Fibroblast of skin of right biceps (primary cell): Measurements from ENCODE around the gene AKAP12.
"Not testable (repeated sequence)": the region's sequence is repeated elsewhere in the genome, so short reads cannot be mapped to it uniquely, and the experiment has no call there.

Source experiments
- DNase-seq: peaks from one replicate; pipeline ENCODE4 v3.0.0-alpha.2; 2013

Gene AKAP12

DNA sequence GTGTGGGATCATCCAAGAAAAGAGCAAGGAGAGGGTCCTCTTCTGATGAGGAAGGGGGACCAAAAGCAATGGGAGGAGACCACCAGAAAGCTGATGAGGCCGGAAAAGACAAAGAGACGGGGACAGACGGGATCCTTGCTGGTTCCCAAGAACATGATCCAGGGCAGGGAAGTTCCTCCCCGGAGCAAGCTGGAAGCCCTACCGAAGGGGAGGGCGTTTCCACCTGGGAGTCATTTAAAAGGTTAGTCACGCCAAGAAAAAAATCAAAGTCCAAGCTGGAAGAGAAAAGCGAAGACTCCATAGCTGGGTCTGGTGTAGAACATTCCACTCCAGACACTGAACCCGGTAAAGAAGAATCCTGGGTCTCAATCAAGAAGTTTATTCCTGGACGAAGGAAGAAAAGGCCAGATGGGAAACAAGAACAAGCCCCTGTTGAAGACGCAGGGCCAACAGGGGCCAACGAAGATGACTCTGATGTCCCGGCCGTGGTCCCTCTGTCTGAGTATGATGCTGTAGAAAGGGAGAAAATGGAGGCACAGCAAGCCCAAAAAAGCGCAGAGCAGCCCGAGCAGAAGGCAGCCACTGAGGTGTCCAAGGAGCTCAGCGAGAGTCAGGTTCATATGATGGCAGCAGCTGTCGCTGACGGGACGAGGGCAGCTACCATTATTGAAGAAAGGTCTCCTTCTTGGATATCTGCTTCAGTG is 110.8 kb downstream of the AKAP12 start:
- DNase-seq: no peak

DNA sequence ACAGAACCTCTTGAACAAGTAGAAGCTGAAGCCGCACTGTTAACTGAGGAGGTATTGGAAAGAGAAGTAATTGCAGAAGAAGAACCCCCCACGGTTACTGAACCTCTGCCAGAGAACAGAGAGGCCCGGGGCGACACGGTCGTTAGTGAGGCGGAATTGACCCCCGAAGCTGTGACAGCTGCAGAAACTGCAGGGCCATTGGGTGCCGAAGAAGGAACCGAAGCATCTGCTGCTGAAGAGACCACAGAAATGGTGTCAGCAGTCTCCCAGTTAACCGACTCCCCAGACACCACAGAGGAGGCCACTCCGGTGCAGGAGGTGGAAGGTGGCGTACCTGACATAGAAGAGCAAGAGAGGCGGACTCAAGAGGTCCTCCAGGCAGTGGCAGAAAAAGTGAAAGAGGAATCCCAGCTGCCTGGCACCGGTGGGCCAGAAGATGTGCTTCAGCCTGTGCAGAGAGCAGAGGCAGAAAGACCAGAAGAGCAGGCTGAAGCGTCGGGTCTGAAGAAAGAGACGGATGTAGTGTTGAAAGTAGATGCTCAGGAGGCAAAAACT is 111.5 kb downstream of the AKAP12 start:
- DNase-seq: no peak

DNA sequence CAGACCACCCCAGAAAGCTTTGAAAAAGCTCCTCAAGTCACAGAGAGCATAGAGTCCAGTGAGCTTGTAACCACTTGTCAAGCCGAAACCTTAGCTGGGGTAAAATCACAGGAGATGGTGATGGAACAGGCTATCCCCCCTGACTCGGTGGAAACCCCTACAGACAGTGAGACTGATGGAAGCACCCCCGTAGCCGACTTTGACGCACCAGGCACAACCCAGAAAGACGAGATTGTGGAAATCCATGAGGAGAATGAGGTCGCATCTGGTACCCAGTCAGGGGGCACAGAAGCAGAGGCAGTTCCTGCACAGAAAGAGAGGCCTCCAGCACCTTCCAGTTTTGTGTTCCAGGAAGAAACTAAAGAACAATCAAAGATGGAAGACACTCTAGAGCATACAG is 112.0 kb downstream of the AKAP12 start:
- no peak for DNase-seq

DNA sequence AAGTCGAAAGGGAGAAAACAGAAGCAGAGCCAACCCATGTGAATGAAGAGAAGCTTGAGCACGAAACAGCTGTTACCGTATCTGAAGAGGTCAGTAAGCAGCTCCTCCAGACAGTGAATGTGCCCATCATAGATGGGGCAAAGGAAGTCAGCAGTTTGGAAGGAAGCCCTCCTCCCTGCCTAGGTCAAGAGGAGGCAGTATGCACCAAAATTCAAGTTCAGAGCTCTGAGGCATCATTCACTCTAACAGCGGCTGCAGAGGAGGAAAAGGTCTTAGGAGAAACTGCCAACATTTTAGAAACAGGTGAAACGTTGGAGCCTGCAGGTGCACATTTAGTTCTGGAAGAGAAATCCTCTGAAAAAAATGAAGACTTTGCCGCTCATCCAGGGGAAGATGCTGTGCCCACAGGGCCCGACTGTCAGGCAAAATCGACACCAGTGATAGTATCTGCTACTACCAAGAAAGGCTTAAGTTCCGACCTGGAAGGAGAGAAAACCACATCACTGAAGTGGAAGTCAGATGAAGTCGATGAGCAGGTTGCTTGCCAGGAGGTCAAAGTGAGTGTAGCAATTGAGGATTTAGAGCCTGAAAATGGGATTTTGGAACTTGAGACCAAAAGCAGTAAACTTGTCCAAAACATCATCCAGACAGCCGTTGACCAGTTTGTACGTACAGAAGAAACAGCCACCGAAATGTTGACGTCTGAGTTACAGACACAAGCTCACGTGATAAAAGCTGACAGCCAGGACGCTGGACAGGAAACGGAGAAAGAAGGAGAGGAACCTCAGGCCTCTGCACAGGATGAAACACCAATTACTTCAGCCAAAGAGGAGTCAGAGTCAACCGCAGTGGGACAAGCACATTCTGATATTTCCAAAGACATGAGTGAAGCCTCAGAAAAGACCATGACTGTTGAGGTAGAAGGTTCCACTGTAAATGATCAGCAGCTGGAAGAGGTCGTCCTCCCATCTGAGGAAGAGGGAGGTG is 112.9 kb downstream of the AKAP12 start:
- no peak for DNase-seq

DNA sequence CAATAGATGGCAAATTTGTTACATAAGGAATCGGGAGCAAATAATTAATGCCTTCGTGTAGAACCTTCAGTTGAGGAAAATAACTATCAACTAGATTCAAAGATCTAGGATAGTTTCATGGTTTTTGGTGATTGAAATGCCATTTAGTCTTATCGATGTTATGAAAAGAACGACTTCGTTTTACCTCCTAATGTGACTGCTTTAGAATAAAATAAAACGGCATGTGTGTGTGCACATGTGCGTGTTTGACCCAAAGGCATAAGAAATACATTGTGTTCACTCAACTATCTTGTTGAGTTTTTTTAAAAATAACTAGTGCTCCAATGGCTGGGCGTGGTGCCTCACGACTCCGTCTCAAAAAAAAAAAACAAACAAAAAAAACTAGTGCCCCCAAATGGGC is 114.0 kb downstream of the AKAP12 start:
- DNase-seq: no peak

DNA sequence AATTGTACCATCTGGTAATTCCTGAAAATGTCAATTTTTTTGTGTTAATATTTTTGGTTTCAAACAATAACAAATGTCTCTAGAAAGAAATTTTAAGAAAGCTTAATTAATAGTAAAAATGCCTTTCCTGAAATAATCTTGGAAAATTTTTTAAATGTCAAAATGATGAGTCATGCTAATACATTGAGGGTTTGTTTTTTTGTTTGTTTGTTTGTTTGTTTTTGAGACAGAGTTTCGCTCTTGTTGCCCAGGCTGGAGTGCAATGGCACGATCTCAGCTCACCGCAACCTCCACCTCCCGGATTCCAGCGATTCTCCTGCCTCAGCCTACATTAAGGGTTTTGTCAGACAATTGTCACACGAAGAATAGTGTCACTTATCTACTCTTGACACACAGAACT is 117.2 kb downstream of the AKAP12 start:
- not testable (repeated sequence) for DNase-seq

DNA sequence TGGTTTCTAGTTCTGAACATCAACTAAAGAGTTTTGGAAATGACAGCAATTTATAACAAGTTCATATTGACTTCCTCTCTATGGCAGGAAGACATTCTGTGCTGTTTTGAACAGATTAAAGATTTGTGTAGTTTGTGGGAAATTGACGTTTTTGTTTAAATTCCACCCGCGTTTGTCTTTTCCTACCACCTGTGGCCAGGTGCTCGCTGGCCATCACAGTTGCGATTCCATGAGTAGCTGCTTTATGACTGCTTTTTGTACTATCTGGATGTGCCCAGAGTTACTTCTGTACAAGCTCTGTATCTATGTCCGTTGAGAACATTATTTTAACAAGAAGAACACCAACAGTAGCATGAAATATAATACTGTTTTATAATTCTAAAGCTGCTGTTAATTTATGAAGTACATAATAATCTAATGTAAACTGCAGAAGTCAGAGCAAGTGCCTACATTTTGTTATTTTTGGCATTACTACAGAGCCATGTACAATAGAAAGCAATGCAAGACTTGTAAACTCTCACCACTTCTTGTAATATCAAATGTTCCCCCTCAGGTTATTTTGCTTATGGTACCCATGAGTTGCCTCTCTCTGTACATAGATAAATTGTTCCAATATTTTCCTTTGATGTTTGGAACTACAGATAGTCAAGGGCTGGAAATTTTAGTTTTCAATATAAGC is 118.1 kb downstream of the AKAP12 start:
- no peak for DNase-seq

DNA sequence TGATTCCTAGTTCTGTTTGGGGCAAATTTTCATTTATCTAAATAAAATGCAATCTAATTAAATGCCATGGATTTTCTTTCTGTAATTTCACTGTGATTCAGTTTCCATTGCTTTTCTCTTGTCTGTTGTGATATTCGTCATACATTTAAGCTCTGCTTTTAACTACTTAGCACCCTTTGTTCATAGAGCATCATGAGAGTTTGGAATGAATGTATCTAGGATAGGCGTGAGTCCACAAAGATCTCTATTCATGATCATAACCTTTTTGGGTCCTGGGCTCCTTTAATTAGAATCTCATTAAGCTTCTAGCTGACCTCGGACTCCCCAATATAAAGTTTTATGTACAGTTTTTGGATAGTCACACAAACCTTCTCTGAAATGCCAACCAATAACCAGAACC is 118.7 kb downstream of the AKAP12 start:
- no peak for DNase-seq

DNA sequence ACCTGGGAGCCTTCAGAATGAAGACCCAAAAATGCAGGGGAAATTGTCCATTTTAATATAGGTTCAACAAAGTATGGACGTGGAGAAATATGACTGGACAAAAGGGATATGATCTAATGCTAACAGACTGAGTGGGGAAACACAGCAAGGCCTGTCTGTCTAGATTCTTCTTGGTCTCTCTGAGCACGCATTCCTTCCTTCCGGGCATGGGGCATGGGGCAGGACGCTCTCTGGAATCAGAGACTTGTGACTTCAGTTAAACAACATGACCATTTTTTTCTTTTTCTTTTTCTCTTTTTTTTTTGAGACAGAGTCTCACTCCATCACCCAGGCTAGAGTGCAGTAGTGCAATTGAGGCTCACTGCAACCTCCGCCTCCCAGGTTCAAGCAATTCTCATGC is 119.7 kb downstream of the AKAP12 start:
- no peak for DNase-seq

DNA sequence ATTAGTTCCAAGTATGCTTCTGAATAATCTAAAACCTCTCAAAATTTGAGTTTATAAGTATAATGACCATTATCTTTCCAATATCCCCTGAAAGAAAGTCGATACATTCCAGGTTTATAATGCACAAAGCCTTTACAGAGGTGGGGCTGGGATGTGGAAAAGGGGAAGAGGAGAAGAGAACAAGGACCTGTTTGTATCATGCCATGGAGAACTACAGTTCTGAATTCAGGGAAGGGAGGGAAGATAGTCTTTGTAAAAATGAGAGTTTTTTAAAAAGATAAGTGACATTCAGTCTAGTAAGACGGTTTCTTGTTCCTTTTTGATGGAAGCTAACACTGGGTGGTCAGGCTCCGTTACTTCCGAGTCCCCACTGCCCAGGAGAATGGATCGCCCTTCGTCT is 125.5 kb downstream of the AKAP12 start:
- no peak for DNase-seq

DNA sequence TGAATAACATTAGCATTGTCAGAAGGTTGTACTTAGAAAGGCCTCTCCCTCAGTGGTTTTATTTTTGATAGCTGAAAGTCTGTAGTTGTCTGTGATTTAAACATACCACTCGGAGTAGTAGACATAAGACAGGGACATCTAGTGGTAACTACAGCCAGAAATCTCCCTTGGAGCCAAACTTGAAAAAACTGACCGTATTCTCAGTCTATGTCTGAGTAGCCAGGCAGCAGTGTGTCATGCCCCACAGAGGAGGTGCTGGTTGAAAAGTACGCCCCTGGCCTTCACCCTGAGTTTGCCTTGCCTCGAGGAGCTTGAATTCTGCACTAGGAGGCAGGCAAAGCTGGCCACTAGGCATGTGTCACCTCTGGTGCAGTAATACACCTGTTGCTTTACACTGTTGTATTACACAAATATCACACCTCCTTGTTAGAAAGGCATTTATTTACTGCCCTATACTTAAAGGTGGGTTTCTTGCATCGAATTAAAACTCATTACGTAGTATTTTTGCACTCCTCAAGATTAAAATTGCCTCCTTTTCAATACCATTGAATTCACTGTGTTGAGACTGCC is 130.8 kb downstream of the AKAP12 start:
- DNase-seq: no peak

DNA sequence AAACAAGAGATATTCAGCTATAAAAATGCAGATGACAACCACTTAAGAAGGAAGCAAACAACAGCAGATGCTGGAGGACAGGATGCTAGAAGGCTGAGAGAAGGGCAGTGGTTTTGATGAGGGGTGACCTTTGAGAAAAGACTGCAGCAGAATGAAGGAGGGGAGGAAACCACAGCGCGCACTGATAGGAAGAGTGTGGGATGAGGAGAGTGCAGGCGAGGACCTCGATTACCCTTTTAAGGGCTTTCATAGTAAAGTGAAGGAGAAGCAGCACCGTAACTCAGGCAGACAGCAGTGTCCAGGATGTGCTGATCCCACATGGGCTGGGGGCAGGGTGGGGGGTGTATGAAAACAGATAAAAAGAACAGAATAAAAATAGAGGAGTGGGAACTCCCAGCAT is 132.4 kb downstream of the AKAP12 start:
- no peak for DNase-seq

DNA sequence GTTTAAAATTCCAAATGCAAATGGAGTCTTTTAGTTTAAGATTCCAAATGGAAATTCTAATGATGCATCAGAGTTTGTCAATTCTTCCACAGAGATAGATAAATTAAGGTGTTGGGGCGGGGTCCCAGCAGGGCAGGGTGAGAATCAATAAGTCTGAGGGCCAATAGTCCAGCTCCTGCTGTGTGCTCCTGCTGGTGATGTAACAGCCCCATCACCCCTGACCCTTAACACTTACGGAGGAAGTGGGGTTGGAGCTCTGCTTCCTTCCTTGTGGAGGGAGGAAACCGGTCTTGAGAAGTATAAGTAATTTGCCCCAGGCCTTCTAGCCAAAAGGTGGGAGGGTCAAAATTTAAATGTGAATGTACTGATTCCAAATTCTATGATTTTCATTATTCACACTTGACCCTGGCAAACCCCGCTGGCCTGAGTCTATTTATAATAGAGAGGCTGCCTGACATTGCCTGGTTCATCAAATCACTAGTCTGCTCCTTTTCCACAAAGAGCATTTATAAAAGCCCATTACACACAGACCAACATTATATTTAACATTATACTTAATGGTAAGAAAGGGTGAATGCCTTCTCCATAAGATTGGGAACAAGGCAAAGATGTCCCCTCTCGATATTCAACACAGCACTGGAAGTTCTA is 134.4 kb downstream of the AKAP12 start:
- no peak for DNase-seq

DNA sequence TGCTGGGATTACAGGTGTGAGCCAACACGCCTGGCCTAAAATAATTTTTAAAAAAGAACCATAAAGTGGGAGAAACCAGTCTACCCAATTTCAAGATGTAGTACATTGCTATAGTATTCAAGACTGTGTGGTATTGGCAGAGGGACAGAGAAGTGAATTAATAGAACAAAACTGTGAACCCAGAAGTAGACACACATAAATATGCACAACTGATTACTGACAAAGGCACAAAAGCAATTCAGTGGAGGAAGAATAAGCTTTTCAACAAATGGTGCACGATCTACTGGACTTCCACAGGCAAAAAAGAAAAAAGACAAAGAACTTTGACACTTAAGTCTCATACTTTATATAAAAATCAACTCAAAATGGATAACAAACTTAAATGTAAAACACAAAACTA is 136.1 kb downstream of the AKAP12 start:
- no peak for DNase-seq

DNA sequence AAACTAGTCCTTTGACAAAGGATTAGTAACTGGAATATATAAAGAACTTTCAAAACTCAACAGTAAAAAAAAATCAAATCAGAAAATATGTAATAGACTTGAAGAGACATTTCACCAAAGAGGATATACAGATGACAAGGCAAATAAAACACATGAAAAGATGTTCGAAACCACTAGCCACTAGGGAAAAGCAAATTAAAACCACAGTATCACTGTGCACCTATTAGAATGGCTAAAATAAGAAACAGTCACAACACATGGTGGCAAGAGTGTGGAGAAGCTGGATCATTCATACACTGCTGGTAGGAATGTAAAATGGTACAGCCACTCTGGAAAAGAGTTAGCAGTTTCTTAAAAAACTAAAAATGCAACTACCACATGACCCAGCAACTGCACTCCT is 136.7 kb downstream of the AKAP12 start:
- DNase-seq: no peak

DNA sequence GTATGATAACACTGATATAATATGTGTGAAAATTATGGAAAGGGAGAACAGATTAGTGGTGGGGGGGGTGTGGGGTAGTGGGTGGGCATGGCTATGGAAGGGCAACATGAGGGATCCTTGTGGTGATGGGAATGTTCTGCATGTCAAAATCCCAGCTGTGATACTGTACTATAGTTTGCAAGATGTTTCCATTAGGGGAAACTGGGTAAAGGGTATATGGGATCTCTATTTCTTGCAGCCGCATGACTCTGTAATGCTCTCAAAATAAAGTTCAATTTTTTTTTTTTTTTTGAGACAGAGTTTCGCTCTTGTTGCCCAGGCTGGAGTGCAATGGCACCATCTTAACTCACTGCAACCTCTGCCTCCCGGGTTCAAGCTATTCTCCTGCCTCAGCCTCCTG is 137.3 kb downstream of the AKAP12 start:
- DNase-seq: no peak

DNA sequence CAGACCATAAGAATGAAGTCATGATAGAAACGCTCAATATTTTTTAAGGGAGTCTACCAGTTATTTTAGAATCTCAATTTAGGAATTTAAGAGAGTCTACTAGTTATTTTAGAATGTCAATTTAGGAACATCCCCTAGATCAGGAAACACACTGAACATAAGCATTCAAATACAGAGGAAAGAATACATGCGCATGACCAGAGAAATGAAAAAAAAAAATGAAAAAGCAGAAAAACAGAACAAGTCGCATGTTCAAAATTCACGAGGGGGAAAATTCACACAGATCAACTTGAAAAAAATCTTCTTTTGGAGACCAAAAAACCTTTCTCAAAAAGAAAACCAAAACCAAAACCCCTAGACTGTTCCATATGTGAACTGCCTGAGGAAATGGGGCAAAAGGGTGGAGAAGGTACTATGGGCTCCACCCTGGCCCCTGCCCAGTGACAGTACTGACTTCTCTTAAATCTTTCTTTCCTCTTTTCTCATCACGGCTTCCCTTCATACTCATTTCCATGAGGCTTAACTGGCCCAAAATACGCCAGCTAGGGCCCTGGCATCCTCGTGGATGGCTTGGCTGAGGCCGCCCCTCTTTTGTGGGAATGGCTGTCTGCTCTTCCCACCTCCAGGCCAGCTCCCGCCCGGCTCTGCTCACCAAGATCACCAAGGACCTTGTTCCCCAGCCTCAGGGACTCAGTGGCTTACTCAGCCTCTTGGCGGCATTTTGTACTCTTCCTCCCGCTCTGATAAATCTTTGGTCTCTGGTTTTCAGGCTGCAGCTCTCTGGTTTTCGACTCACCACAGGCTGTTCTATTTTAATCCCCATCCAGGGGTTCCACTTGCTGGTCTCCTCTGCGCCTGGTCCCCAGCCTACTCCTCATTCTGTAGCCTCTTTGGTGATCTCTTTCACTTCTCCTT is 140.4 kb downstream of the AKAP12 start:
- DNase-seq: no peak

DNA sequence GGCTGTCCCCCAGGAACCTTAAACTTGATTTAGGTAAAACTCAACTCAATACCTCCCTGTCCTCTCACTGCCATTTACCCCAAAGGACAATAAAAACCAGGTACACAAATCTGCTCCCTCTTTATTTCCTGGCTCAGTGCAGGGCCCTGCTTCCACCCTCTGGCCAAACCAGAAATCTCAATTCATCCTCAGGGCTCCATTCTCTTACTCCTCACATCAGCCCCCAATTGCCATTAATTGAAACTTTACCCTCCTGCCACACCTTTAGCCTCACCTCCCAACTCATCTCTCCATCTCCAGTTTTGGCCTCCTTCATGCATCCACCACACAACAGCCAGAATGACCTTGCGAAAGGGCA is 141.1 kb downstream of the AKAP12 start:
- no peak for DNase-seq

DNA sequence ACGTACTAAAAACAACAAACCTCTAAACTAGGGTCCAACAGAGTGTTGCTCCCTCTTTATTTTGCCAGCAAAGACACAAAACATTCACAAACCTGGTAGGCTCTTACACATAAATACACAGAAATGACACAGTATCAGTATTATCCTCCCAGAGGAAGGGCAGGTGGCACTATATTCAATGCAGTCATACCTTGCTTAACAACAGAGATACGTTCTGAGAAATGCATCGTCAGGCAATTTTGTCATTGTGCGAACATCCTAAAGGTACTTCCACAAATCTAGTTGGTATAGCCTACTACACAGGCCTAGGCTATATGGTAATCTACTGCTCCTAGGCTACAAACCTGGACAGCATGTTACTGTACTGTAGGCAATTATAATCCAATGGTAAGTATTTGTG is 142.0 kb downstream of the AKAP12 start:
- no peak for DNase-seq

DNA sequence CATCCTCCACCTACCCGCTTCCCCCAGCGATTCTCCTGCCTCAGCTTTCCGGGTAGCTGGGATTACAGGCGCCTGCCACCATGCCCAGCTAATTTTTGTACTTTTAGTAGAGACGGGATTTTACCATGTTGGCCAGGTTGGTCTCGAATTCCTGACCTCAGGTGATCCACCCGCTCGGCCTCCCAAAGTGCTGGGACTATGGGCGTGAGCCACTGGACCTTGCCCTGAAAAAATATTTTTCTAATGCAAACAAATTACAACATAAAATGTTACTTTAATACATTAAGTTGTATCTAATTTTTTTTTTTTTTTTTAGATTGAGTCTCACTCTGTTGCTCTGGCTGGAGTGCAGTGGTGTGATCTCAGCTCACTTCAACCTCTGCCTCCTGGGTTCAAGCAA is 142.9 kb downstream of the AKAP12 start:
- not testable (repeated sequence) for DNase-seq

DNA sequence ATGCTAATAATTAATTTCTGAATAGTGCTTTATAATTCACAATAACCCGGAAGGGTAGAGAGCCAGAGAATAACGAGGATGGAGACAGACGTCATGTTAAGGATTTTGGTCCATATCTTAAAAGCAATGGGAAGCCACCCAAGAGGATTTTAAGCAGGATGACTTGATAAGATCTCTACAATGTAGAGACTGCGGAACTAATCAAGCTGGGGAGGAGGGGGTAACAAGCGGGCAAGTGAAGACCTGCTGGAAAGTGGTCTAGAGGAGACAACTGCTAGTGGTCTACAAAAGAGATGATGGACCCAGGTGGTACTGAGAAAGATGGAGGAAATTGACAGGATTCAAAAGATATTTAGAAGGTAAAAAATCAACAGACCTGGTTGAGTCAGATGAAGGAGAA is 144.4 kb downstream of the AKAP12 start:
- no peak for DNase-seq
